ENCODE data around the gene UMAD1.

DNA sequence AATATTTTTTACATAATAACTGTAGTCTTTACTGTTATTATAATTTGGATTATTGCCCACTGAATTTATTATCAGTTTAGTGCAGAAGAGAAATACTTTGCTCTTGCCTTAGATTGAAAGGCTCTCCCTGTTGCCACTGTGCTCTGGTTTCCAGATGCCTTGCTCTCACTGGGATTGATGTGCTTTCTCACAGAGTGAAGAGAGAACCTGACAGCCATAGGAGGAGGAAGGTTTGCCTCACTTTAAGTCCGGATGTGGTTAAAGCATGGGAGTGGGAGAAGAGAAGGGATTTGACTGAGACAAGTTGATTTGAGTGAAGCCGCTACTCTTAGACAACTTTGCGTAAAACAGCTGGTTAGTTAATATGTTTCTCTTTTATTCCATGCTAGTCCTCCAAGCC, 146.0 kb downstream of the UMAD1 start:
- TF ChIP-seq POLR2A (IDR thresholded peaks at IDR 0.05; ENCODE audit: low read length) (no peak), GATA1 (IDR thresholded peaks at IDR 0.05; ENCODE audit: low read depth, low read length) (no peak)
